ENCODE measurements around the gene MCF2L.

Gene MCF2L

GRCh38 chr13:112965573-112966115 is 3.4 kb upstream of the MCF2L start:
- DNase-seq, result no peak

- DNase-seq, result no peak
Observed at GRCh38 chr13:112966776-112967175, 2.2 kb upstream of the MCF2L start.

GRCh38 chr13:112967686-112968379 is 1.2 kb upstream of the MCF2L start:
- peak; percentile 57 for DNase-seq

GRCh38 chr13:112968380-112968909 is 569 bp upstream of the MCF2L start:
- DNase-seq, result no peak

- no peak for DNase-seq
Observed at GRCh38 chr13:112969692-112970338, 801 bp downstream of the MCF2L start.

GRCh38 chr13:112970552-112971287 is 1.7 kb downstream of the MCF2L start:
- DNase-seq, result no peak

- no peak for DNase-seq
Observed at GRCh38 chr13:112971288-112971643, 2.3 kb downstream of the MCF2L start.

- no peak for DNase-seq
Observed at GRCh38 chr13:112972258-112972657, 3.2 kb downstream of the MCF2L start.

GRCh38 chr13:112972867-112973576 is 4.0 kb downstream of the MCF2L start:
- DNase-seq, result no peak

GRCh38 chr13:112973577-112973951 is 4.5 kb downstream of the MCF2L start:
- no peak for DNase-seq

GRCh38 chr13:112974125-112974524 is 5.1 kb downstream of the MCF2L start:
- no peak for DNase-seq

GRCh38 chr13:112974671-112975070 is 5.7 kb downstream of the MCF2L start:
- DNase-seq, result no peak

- no peak for DNase-seq
Observed at GRCh38 chr13:112975401-112975939, 6.5 kb downstream of the MCF2L start.

- no peak for DNase-seq
Observed at GRCh38 chr13:112976526-112976925, 7.5 kb downstream of the MCF2L start.

GRCh38 chr13:112977091-112977490 is 8.1 kb downstream of the MCF2L start:
- DNase-seq, result no peak

- DNase-seq, result no peak
Observed at GRCh38 chr13:112977525-112977924, 8.5 kb downstream of the MCF2L start.

- DNase-seq, result no peak
Observed at GRCh38 chr13:112978561-112979405, 9.8 kb downstream of the MCF2L start.

- DNase-seq, result no peak
Observed at GRCh38 chr13:112979406-112979902, 10.4 kb downstream of the MCF2L start.

- DNase-seq, result no peak
Observed at GRCh38 chr13:112980434-112980833, 11.4 kb downstream of the MCF2L start.

- no peak for DNase-seq
Observed at GRCh38 chr13:112981451-112981850, 12.4 kb downstream of the MCF2L start.

All from fibroblast of skin of scalp (primary cell).